HUES48 (cell line): ENCODE data around the gene AVPR1B.

Experiments used
- H3K27ac ChIP-seq: one replicate; pipeline ENCODE4 v1.7.0; 2013; ENCODE audit warnings: low read depth, low read length, inconsistent platforms
- H3K27me3 ChIP-seq: 2 replicates; pipeline ENCODE4 v1.6.1; 2013; ENCODE audit warnings: mild to moderate bottlenecking, low read length; ENCODE audit not compliant: control insufficient read depth, insufficient read depth
- H3K36me3 ChIP-seq: 2 replicates; pipeline ENCODE4 v1.6.1; 2013; ENCODE audit warnings: low read length; ENCODE audit not compliant: control insufficient read depth, insufficient read depth
- H3K4me1 ChIP-seq: 2 replicates; pipeline ENCODE4 v1.6.1; 2013; ENCODE audit warnings: mild to moderate bottlenecking, low read length; ENCODE audit not compliant: control insufficient read depth, insufficient read depth
- H3K4me3 ChIP-seq: 2 replicates; pipeline ENCODE4 v1.5.1; 2013; ENCODE audit warnings: mild to moderate bottlenecking, low read depth, low read length
- H3K9ac ChIP-seq: 2 replicates; pipeline ENCODE4 v1.6.1; 2013; ENCODE audit warnings: mild to moderate bottlenecking, low read depth, low read length, moderate library complexity
- H3K9me3 ChIP-seq: 2 replicates; pipeline ENCODE4 v1.6.1; 2013; ENCODE audit warnings: low read length; ENCODE audit not compliant: control insufficient read depth, insufficient read depth

Gene AVPR1B

GRCh38 chr1:206080026-206080820, 37.0 kb downstream of the AVPR1B start:
- H3K9me3 ChIP-seq, result no peaks in the 10 kb centered on the region
- H3K27ac ChIP-seq, result no peak overlapping the region

GRCh38 chr1:206079135-206079534, 38.1 kb downstream of the AVPR1B start:
- no peaks in the 10 kb centered on the region for H3K36me3 ChIP-seq
- H3K4me3 ChIP-seq, result no peak overlapping the region
- no peak overlapping the region for H3K27ac ChIP-seq
- no peaks in the 10 kb centered on the region for H3K9me3 ChIP-seq
- no peaks in the 10 kb centered on the region for H3K27me3 ChIP-seq
- H3K4me1 ChIP-seq, result peaks cover 9% of the 10 kb centered on the region
- no peak overlapping the region for H3K9ac ChIP-seq

More at GRCh38 chr1:206080026-206080820, 37.0 kb downstream of the AVPR1B start:
- H3K36me3 ChIP-seq, result no peaks in the 10 kb centered on the region
- H3K27me3 ChIP-seq, result no peaks in the 10 kb centered on the region
- no peak overlapping the region for H3K9ac ChIP-seq
- H3K4me3 ChIP-seq, result no peak overlapping the region
- peaks cover 5% of the 10 kb centered on the region; the same call in 1 of the 2 replicates for H3K4me1 ChIP-seq

GRCh38 chr1:206075786-206076755, 41.1 kb downstream of the AVPR1B start:
- H3K4me1 ChIP-seq, result peaks cover 9% of the 10 kb centered on the region
- H3K36me3 ChIP-seq, result no peaks in the 10 kb centered on the region
- no peak overlapping the region for H3K9ac ChIP-seq
- no peak overlapping the region for H3K4me3 ChIP-seq
- H3K27me3 ChIP-seq, result no peaks in the 10 kb centered on the region
- H3K27ac ChIP-seq, result peak overlapping the region; percentile 5
- no peaks in the 10 kb centered on the region for H3K9me3 ChIP-seq

DNA sequence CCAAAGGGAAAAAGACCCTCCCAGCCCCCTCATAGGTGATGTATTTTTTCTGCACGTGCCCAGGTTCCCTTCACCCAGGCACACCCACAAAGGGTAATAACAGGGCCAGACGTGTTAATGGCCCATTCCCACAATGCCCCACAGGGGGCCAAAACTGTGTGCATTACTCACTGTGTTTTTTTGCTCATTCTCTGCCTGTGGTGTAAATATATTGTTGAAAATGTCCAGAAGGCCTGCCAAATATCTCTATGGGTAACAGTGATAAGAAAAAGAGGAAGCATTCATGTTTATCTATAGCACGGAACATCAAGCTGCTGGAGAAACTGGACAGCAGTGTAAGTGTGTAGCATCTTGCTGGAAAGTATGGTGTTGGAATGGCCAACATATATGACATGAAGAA, 42.3 kb downstream of the AVPR1B start:
- no peaks in the 10 kb centered on the region for H3K9me3 ChIP-seq
- peaks cover 9% of the 10 kb centered on the region for H3K4me1 ChIP-seq
- H3K27ac ChIP-seq, result no peak overlapping the region
- no peaks in the 10 kb centered on the region for H3K36me3 ChIP-seq
- no peak overlapping the region for H3K9ac ChIP-seq
- H3K27me3 ChIP-seq, result no peaks in the 10 kb centered on the region
- H3K4me3 ChIP-seq, result no peak overlapping the region

GRCh38 chr1:206070627-206071304, 46.4 kb downstream of the AVPR1B start:
- peaks cover 4% of the 10 kb centered on the region; the same call in 1 of the 2 replicates for H3K4me1 ChIP-seq
- no peak overlapping the region for H3K9ac ChIP-seq
- no peaks in the 10 kb centered on the region for H3K36me3 ChIP-seq
- H3K9me3 ChIP-seq, result no peaks in the 10 kb centered on the region
- H3K27ac ChIP-seq, result no peak overlapping the region
- no peaks in the 10 kb centered on the region for H3K27me3 ChIP-seq
- H3K4me3 ChIP-seq, result no peak overlapping the region

DNA sequence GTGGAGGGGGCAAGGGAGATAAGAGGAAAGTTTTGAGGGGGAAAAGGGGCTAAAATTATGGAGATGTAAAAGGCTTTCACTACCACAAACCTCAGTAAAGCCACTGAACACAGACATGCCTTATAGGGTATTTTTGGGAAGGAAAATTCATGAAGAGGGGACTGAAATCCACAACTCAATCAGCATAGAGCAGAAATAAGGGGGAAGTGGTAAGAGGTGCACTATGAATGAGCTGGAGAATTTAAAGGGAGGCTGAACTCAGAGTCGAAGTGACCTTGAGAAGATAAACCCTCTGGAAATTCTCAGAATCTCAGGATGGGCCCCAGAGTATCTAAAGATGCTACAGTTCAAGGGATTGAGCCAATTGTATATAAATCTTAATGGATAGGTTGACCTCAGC, 48.9 kb downstream of the AVPR1B start:
- H3K27me3 ChIP-seq, result no peaks in the 10 kb centered on the region
- H3K4me3 ChIP-seq, result no peak overlapping the region
- no peak overlapping the region for H3K27ac ChIP-seq
- no peaks in the 10 kb centered on the region for H3K36me3 ChIP-seq
- H3K9me3 ChIP-seq, result no peaks in the 10 kb centered on the region
- no peaks in the 10 kb centered on the region for H3K4me1 ChIP-seq
- H3K9ac ChIP-seq, result no peak overlapping the region

GRCh38 chr1:206067486-206068227, 49.5 kb downstream of the AVPR1B start:
- Histone ChIP-seq H3K9me3 (peaks cover 5% of the 10 kb centered on the region; the same call in 1 of the 2 replicates), H3K27ac (no peak overlapping the region), H3K36me3 (no peaks in the 10 kb centered on the region), H3K27me3 (no peaks in the 10 kb centered on the region), H3K9ac (no peak overlapping the region), H3K4me3 (no peak overlapping the region), H3K4me1 (no peaks in the 10 kb centered on the region)

- H3K9me3 ChIP-seq, result peaks cover 10% of the 10 kb centered on the region; the same call in 1 of the 2 replicates
- no peaks in the 10 kb centered on the region for H3K27me3 ChIP-seq
- no peak overlapping the region for H3K4me3 ChIP-seq
- H3K36me3 ChIP-seq, result no peaks in the 10 kb centered on the region
- H3K9ac ChIP-seq, result no peak overlapping the region
- H3K27ac ChIP-seq, result no peak overlapping the region
- no peaks in the 10 kb centered on the region for H3K4me1 ChIP-seq
Measured at GRCh38 chr1:206066479-206067171, 50.6 kb downstream of the AVPR1B start.

DNA sequence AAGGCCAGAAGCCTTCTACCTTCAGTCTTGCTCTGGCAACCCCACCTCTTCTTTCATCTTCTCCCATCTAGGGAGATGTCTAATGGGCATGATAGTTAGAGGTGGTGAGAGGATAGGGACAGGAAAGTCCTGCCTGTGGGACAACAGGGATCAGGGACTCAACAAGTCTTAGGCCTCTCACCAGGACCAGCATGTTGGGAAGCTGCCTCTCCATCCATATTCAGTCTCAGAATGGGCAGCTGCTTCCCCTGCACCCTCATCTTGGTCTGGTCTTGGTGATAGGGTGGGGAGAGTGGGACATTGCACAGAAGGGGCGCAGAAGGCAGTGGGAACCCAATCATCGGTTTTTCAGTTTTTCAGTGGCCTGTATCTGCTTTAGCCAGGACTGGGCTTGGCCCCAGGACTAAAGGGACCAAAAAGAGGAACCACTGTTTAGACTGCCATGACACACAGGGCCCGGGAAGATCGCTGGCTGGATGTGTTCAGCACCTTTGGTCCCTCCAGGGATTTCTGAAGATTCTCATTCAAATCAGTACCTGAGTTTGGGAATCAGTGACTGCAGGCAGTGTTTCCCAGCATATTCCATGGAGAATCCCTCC, 51.5 kb downstream of the AVPR1B start:
- H3K9ac ChIP-seq, result no peak overlapping the region
- no peaks in the 10 kb centered on the region for H3K27me3 ChIP-seq
- no peaks in the 10 kb centered on the region for H3K36me3 ChIP-seq
- no peak overlapping the region for H3K27ac ChIP-seq
- H3K4me3 ChIP-seq, result no peak overlapping the region
- peaks cover 10% of the 10 kb centered on the region; the same call in 1 of the 2 replicates for H3K9me3 ChIP-seq
- no peaks in the 10 kb centered on the region for H3K4me1 ChIP-seq
